Body of pancreas (tissue), 4 donors: ENCODE measurements around the gene ERBB2. TPM values are rescaled to one million over a fixed set of nuclear protein-coding genes. Genes with fewer than 3 reads are reported as not detected.

Experiments used
- ATAC-seq: fragments of 150-250 bp; one replicate; pipeline ENCODE4 v1.9.1; 2016
- DNase-seq, 4 donors: peaks; one replicate each; pipeline ENCODE4 v3.0.0-alpha.2; 2019
- H3K27ac ChIP-seq, 4 donors: fragments of 200-600 bp; sonication (generic); 1 replicate in 3 of 4; 2 replicates in 1 of 4; pipeline versions ENCODE4 v1.5.1 to v1.6.1; 2016 to 2019; ENCODE audit warnings: mild to moderate bottlenecking in 1 of 4, mixed read lengths in 1 of 4, moderate library complexity in 1 of 4
- H3K27me3 ChIP-seq, 2 donors: fragments of 200-600 bp; sonication (generic); one replicate each; pipeline ENCODE4 v1.6.0; 2016; ENCODE audit warnings: mild to moderate bottlenecking in 1 of 2
- H3K36me3 ChIP-seq, 2 donors: fragments of 200-600 bp; sonication (generic); replicated peaks in 1 of 2; 2 replicates each; pipeline ENCODE4 v1.5.1; 2016; ENCODE audit warnings: low read depth in 2 of 2; ENCODE audit not compliant: insufficient read depth in 1 of 2
- H3K4me1 ChIP-seq: fragments of 200-600 bp; sonication (generic); one replicate; pipeline ENCODE4 v1.6.0; 2016
- H3K4me3 ChIP-seq, 2 donors: fragments of 200-600 bp; sonication (generic); 1 replicate in 1 of 2; 2 replicates in 1 of 2; pipeline ENCODE4 v1.5.1; 2016 to 2019
- H3K9me3 ChIP-seq, 3 donors: fragments of 200-600 bp; sonication (generic); 1 replicate in 2 of 3; 2 replicates in 1 of 3; pipeline ENCODE4 v1.5.1; 2016
- POLR2A ChIP-seq, 3 donors: fragments of 450-650 bp; IDR thresholded peaks; one replicate each; pipeline ENCODE4 v1.6.1; 2016; ENCODE audit warnings: antibody characterized with exemption in 3 of 3, mild to moderate bottlenecking in 2 of 3
- WGBS, 2 donors: methylation state at CpG; one replicate each; pipeline ENCODE4 v1.1.5; 2017; 5-methylcytosine and 5-hydroxymethylcytosine counted together
- intact Hi-C: fragments of 100-400 bp; cut with DNase I; formaldehyde crosslinking; loops from one replicate; pipeline ENCODE4 v1.15.1; 2023
- total RNA-seq, 2 donors: library from RNA; depleted of rRNA; stranded (reverse); fragments of >200 nt; gene quantifications; one replicate each; pipeline ENCODE4 v1.1.0, GENCODE V29; 2016
- TF ChIP-seq, protein P1 (sequence below), 7 experiments: fragments of 450-650 bp in 4 of 7; fragments of 200-600 bp in 3 of 7; sonication (generic) in 3 of 7; IDR thresholded peaks; one replicate each; pipeline ENCODE4 v1.5.1; 2016 to 2019; ENCODE audit warnings: antibody characterized with exemption in 7 of 7

The ERBB2 gene
- total RNA-seq, 2 donors from 2014 or later = 52.4 to 65.3 TPM

DNA sequence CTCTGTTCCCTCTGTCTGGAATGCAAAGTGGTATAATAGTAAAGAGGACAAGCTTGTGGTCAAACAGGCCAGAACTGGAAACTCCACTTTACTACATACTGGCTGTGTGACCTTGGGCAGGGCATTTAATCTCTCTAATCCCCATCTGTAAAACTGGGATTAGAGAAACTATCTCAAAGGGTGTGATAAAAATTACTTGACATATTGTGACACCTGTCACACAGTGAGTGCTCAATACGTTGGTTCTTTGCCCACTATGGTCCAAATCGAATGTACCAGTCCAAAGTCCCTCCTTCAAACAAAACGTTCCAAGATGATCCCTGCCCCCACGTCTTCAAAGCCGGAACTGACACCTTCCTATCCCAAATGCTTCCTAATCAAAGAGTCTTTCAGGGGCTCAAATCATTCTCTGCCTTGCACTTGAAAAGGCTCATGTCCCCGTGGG, 12.7 kb upstream of the ERBB2 start:
- no peak for ATAC-seq
- intact Hi-C loops = loop anchor here (10.0 kb wide), 1 partner anchor 58 kb away; no protein-coding TSS in a partner anchor

GRCh38 chr17:39687546-39688474, 12.1 kb upstream of the ERBB2 start, which contains the start of gene PGAP3:
PGAP3 (minus strand) TSS chr17:39688057; CDS start chr17:39688014, 43 bp downstream.
- intact Hi-C loops = loop anchor here (10.0 kb wide), 1 partner anchor 57 kb away; no protein-coding TSS in a partner anchor
- H3K36me3 ChIP-seq = no peaks in the 10 kb centered on the region
- ATAC-seq (peak; percentile 93), DNase-seq (peak; percentile 84 to 94 (median 87))
- 1 to 2% methylated on average over 37 to 45 of the region's 45 CpGs for WGBS, 2 donors
- no peaks in the 10 kb centered on the region for H3K9me3 ChIP-seq
- H3K4me3 ChIP-seq = peak within 1 kb of the TSS; percentile 58 to 65
- peaks cover 21% of the 10 kb centered on the region for H3K4me1 ChIP-seq
- TF ChIP-seq POLR2A (IDR thresholded peaks at IDR 0.05) = peak in 2 of 3 donors; percentile 67 to 71
- TF ChIP-seq, protein P1, sequence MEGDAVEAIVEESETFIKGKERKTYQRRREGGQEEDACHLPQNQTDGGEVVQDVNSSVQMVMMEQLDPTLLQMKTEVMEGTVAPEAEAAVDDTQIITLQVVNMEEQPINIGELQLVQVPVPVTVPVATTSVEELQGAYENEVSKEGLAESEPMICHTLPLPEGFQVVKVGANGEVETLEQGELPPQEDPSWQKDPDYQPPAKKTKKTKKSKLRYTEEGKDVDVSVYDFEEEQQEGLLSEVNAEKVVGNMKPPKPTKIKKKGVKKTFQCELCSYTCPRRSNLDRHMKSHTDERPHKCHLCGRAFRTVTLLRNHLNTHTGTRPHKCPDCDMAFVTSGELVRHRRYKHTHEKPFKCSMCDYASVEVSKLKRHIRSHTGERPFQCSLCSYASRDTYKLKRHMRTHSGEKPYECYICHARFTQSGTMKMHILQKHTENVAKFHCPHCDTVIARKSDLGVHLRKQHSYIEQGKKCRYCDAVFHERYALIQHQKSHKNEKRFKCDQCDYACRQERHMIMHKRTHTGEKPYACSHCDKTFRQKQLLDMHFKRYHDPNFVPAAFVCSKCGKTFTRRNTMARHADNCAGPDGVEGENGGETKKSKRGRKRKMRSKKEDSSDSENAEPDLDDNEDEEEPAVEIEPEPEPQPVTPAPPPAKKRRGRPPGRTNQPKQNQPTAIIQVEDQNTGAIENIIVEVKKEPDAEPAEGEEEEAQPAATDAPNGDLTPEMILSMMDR (IDR thresholded peaks at IDR 0.05) = no peak
- peak within 1 kb of the TSS; percentile 78 to 93 (median 88) for H3K27ac ChIP-seq
- H3K27me3 ChIP-seq = no peaks in the 10 kb centered on the region

More for the DNA sequence above, 12.7 kb upstream of the ERBB2 start:
- Histone ChIP-seq H3K4me3 (peak overlapping the region; percentile 58 to 65), H3K27me3 (no peaks in the 10 kb centered on the region), H3K9me3 (no peaks in the 10 kb centered on the region), H3K36me3 (no peaks in the 10 kb centered on the region), H3K4me1 (peaks cover 21% of the 10 kb centered on the region), H3K27ac (peak overlapping the region; percentile 78 to 93 (median 88))
- DNase-seq = no peak
- WGBS, 2 donors = 20% methylated on average over 6 of the region's 6 CpGs
- TF ChIP-seq, protein P1 (IDR thresholded peaks at IDR 0.05) = no peak
- TF ChIP-seq POLR2A (IDR thresholded peaks at IDR 0.05) = no peak

DNA sequence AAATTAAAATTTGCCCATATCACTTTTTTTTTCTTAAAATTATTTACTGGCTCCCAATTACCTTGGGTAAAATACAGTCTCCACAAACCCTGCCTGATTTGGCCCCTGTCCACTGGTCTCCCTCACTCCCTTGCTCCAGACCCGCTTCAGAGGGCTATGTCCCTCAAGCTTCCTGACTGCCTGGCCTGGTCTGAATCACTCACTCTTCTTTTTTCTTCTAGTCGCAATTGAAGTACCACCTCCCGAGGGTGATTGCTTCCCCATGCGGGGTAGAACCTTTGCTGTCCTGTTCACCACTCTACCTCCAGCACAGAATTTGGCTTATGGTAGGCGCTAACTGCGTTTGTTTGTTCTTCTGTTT, 11.4 kb upstream of the ERBB2 start:
- ATAC-seq = no peak
- intact Hi-C loops = loop anchor here (10.0 kb wide), 1 partner anchor 56 kb away; no protein-coding TSS in a partner anchor

GRCh38 chr17:39688945-39689344, 10.9 kb upstream of the ERBB2 start:
- H3K9me3 ChIP-seq = no peaks in the 10 kb centered on the region
- TF ChIP-seq POLR2A (IDR thresholded peaks at IDR 0.05) = no peak
- TF ChIP-seq, protein P1 (IDR thresholded peaks at IDR 0.05) = no peak
- peaks cover 21% of the 10 kb centered on the region for H3K4me1 ChIP-seq
- no peak overlapping the region for H3K27ac ChIP-seq
- DNase-seq (no peak), ATAC-seq (no peak)
- H3K27me3 ChIP-seq = no peaks in the 10 kb centered on the region
- intact Hi-C loops = loop anchor here (10.0 kb wide), 1 partner anchor 56 kb away; no protein-coding TSS in a partner anchor
- WGBS, 2 donors = 39 to 44% methylated on average over 3 of the region's 3 CpGs
- no peak overlapping the region for H3K4me3 ChIP-seq
- no peaks in the 10 kb centered on the region for H3K36me3 ChIP-seq

More for the DNA sequence above, 11.4 kb upstream of the ERBB2 start:
- peak overlapping the region; percentile 58 to 65 for H3K4me3 ChIP-seq
- peak overlapping the region in 3 of 4 donors; percentile 85 to 93 (median 90) for H3K27ac ChIP-seq
- TF ChIP-seq, protein P1 (IDR thresholded peaks at IDR 0.05) = no peak
- no peak for TF ChIP-seq POLR2A (IDR thresholded peaks at IDR 0.05)
- 8 to 10% methylated on average over 6 of the region's 6 CpGs for WGBS, 2 donors
- peaks cover 21% of the 10 kb centered on the region for H3K4me1 ChIP-seq
- H3K27me3 ChIP-seq = no peaks in the 10 kb centered on the region
- H3K36me3 ChIP-seq = no peaks in the 10 kb centered on the region
- no peak for DNase-seq
- no peaks in the 10 kb centered on the region for H3K9me3 ChIP-seq
